OCI-LY3 (cell line): ENCODE measurements around the gene ADARB2.

Experiments
- H2AFZ ChIP-seq: fragments of 200-600, 300-600 bp; shearing (Covaris generic); 2 replicates; pipeline ENCODE4 v1.6.0; 2014; ENCODE audit warnings: antibody characterized with exemption, low read depth, low read length
- H3K27ac ChIP-seq: fragments of 200-600, 300-600 bp; sonication (generic); 2 replicates; pipeline ENCODE4 v1.5.1; 2014; ENCODE audit warnings: mild to moderate bottlenecking, low read length, moderate library complexity, mixed read lengths
- H3K27me3 ChIP-seq: fragments of 200-600, 300-600 bp; sonication (generic); 2 replicates; pipeline ENCODE4 v1.6.1; 2014; ENCODE audit warnings: low read depth, low read length, mixed read lengths
- H3K36me3 ChIP-seq: fragments of 200-600, 300-600 bp; sonication (generic); replicated peaks from 2 replicates; pipeline ENCODE3; 2014; ENCODE audit warnings: low read depth, low read length, mixed read lengths
- H3K4me1 ChIP-seq: fragments of 300-600, 200-600 bp; sonication (generic); 2 replicates; pipeline ENCODE4 v1.6.1; 2014; ENCODE audit warnings: low read length, mixed read lengths
- H3K4me2 ChIP-seq: fragments of 200-600, 300-600 bp; sonication (generic); 2 replicates; pipeline ENCODE4 v1.6.1; 2014; ENCODE audit warnings: low read length, mixed read lengths
- H3K4me3 ChIP-seq: fragments of 300-600, 200-600 bp; sonication (generic); 2 replicates; pipeline ENCODE4 v1.5.1; 2014; ENCODE audit warnings: antibody characterized with exemption, mild to moderate bottlenecking, low read length, moderate library complexity
- H3K79me2 ChIP-seq: fragments of 300-600, 200-600 bp; shearing (Covaris generic); 2 replicates; pipeline ENCODE4 v1.6.1; 2014; ENCODE audit warnings: mild to moderate bottlenecking, low read length, mixed read lengths
- H3K9ac ChIP-seq: fragments of 300-600, 200-600 bp; shearing (Covaris generic); 2 replicates; pipeline ENCODE4 v1.6.0; 2014; ENCODE audit warnings: mild to moderate bottlenecking, low read length, moderate library complexity
- H3K9me3 ChIP-seq: fragments of 200-600, 300-600 bp; shearing (Covaris generic); 2 replicates; pipeline ENCODE4 v1.6.1; 2014; ENCODE audit warnings: low read length, mixed read lengths; ENCODE audit not compliant: insufficient read depth
- H4K20me1 ChIP-seq: fragments of 200-600, 300-600 bp; sonication (generic); 2 replicates; pipeline ENCODE4 v1.6.1; 2016; ENCODE audit warnings: low read length, mixed read lengths; ENCODE audit not compliant: insufficient read depth
- CTCF ChIP-seq: fragments of 200-600, 300-600 bp; sonication (generic); IDR thresholded peaks from 2 replicates; pipeline ENCODE4 v1.5.1; 2014; ENCODE audit warnings: antibody characterized with exemption, low read length, low read depth
- EZH2phosphoT487 ChIP-seq: fragments of 200-600 bp; shearing (Covaris generic); IDR thresholded peaks from 2 replicates; pipeline ENCODE4 v1.6.1; 2018; ENCODE audit warnings: antibody characterized with exemption, mixed run types, low read depth

The ADARB2 gene

DNA sequence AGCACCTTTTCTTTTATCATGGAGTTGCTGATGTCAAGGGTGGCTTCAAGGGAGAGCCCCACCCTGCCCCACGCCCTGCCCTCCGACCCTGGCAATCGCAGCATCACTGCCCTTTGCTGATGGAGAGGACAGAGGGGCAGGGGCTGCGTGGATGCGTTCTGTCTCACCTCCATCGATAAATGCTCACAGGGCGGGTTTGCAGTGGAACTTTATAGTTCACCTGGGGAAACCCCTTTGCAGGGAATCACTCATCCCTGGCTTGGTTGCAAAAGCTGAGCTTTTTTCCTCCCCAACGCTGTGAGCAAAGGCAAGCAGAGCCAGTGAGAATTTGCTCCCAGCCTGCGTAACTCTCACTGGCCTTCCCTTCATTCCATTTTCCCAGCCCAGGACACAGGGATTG lies 504.3 kb downstream of the ADARB2 start:
- Histone ChIP-seq H3K4me3 (no peak overlapping the region), H4K20me1 (no peaks in the 10 kb centered on the region), H3K4me1 (no peaks in the 10 kb centered on the region), H3K27ac (no peak overlapping the region), H2AFZ (no peak overlapping the region), H3K27me3 (no peaks in the 10 kb centered on the region), H3K9me3 (no peaks in the 10 kb centered on the region), H3K9ac (no peak overlapping the region), H3K4me2 (no peak overlapping the region), H3K36me3 (no peaks in the 10 kb centered on the region), H3K79me2 (no peaks in the 10 kb centered on the region)
- TF ChIP-seq EZH2phosphoT487 = no peak
- no peak for TF ChIP-seq CTCF

DNA sequence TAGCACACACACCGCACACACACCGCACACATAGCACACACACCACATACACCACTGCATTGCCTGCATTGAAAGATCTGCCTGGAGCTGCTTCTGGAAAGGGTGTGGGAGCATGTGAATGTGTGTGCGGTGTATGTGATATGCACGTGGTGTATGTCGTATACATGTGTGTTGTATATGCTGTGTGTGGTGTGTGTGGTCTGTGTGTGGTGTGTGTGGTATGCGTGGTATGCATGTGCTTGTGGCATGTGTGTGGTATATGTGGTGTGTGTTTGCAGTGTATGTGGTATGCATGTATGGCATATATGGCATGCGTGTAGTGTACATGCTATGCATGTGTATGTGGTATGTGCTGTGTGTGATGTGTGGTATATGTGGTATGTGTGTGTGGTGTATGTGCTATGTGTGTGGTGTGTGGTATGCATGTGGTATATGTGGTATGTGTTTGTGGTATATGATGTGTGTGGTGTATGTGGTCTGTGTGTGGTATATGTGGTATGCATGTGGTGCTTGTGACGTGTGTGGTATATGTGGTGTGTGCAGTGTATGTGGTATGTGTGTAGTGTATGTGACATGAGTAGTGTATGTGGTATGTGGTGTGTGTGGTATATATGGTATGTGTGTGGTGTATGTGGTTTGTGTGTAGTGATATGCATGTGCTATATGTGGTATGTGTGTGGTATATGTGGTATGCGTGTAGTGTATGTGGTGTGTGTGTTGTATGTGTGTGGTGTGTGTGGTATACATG lies 505.0 kb downstream of the ADARB2 start:
- no peak overlapping the region for H3K9ac ChIP-seq
- H3K9me3 ChIP-seq = no peaks in the 10 kb centered on the region
- H3K27me3 ChIP-seq = no peaks in the 10 kb centered on the region
- no peaks in the 10 kb centered on the region for H3K79me2 ChIP-seq
- H3K4me3 ChIP-seq = no peak overlapping the region
- H3K27ac ChIP-seq = no peak overlapping the region
- H3K4me1 ChIP-seq = no peaks in the 10 kb centered on the region
- TF ChIP-seq CTCF = no peak
- no peak for TF ChIP-seq EZH2phosphoT487
- H2AFZ ChIP-seq = no peak overlapping the region
- H4K20me1 ChIP-seq = no peaks in the 10 kb centered on the region
- no peak overlapping the region for H3K4me2 ChIP-seq
- no peaks in the 10 kb centered on the region for H3K36me3 ChIP-seq

GRCh38 chr10:1230592-1231275 lies 506.6 kb downstream of the ADARB2 start:
- H3K36me3 ChIP-seq = no peaks in the 10 kb centered on the region
- no peaks in the 10 kb centered on the region for H3K27me3 ChIP-seq
- no peaks in the 10 kb centered on the region for H4K20me1 ChIP-seq
- H3K4me1 ChIP-seq = no peaks in the 10 kb centered on the region
- H3K79me2 ChIP-seq = no peaks in the 10 kb centered on the region
- TF ChIP-seq CTCF (no peak), EZH2phosphoT487 (no peak)
- no peak overlapping the region for H3K27ac ChIP-seq
- H3K4me2 ChIP-seq = no peak overlapping the region
- H3K4me3 ChIP-seq = no peak overlapping the region
- no peak overlapping the region for H3K9ac ChIP-seq
- H2AFZ ChIP-seq = no peak overlapping the region
- H3K9me3 ChIP-seq = no peaks in the 10 kb centered on the region

- Histone ChIP-seq H3K36me3 (no peaks in the 10 kb centered on the region), H3K4me3 (no peak overlapping the region), H3K27me3 (no peaks in the 10 kb centered on the region), H2AFZ (no peak overlapping the region), H3K4me2 (no peak overlapping the region), H3K9me3 (no peaks in the 10 kb centered on the region), H3K27ac (no peak overlapping the region), H4K20me1 (no peaks in the 10 kb centered on the region), H3K4me1 (no peaks in the 10 kb centered on the region), H3K79me2 (no peaks in the 10 kb centered on the region), H3K9ac (no peak overlapping the region)
- TF ChIP-seq CTCF (no peak), EZH2phosphoT487 (no peak)
Measured at GRCh38 chr10:1230138-1230537, 507.2 kb downstream of the ADARB2 start.
